DND-41 (cell line): ENCODE results near the gene SURF6.

Source experiments
- CTCF ChIP-seq: IDR thresholded peaks from 2 replicates; pipeline ENCODE4 v1.5.1; 2012; ENCODE audit warnings: borderline replicate concordance, low read length, moderate library complexity, mild to moderate bottlenecking; ENCODE audit not compliant: poor library complexity, severe bottlenecking; ENCODE audit errors: extremely low read depth
- EZH2 ChIP-seq: IDR thresholded peaks from 3 replicates; pipeline ENCODE4 v1.6.1; 2012; ENCODE audit warnings: borderline replicate concordance, low read depth, mild to moderate bottlenecking, moderate library complexity, low read length, inconsistent platforms; ENCODE audit not compliant: severe bottlenecking

DNA sequence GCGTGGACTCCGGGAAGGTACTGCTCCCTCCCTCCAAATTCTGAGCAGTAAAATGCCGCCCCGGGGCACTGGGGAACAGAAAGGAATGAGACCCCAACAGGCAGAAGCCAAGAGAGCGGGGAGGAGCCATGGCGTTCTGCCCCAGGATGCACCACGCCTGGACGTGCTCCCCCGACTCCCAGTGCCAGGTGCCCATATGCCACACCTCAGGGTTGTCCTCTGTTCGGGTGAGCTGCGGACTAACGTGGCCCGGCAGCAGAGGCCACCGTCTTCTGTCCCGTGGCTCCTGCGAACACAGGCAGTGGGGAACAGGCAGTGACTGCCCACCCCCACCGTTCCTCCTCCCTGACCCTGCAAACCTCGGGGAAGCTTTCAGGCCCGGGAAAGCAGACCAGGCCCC is 4.8 kb downstream of the SURF6 start:
- no peak for TF ChIP-seq CTCF
- TF ChIP-seq EZH2: no peak
